SU-DHL-6 (cell line): Measurements from ENCODE around the gene CLDN7.
A peak's percentile ranks its signal among the peaks of the same experiment; 100 is the strongest.

Source experiments
- H2AFZ ChIP-seq: fragments of 200-600 bp; sonication (generic); 2 replicates; pipeline ENCODE4 v1.6.1; 2014; ENCODE audit warnings: low read depth, mild to moderate bottlenecking, moderate library complexity, mixed read lengths, antibody characterized with exemption, low read length; ENCODE audit not compliant: severe bottlenecking
- H3F3A ChIP-seq: fragments of 200-600 bp; shearing (Covaris generic); 2 replicates; pipeline ENCODE4 v1.6.0; 2016; ENCODE audit warnings: antibody characterized with exemption, mild to moderate bottlenecking; ENCODE audit not compliant: insufficient read depth
- H3K27ac ChIP-seq: fragments of 200-600 bp; sonication (generic); 2 replicates; pipeline ENCODE4 v1.5.1; 2016; ENCODE audit warnings: low read depth, mild to moderate bottlenecking, low read length, moderate library complexity, mixed read lengths
- H3K27me3 ChIP-seq: fragments of 200-600 bp; sonication (generic), shearing (Covaris generic); 2 replicates; pipeline ENCODE4 v1.6.0; 2014; ENCODE audit warnings: mild to moderate bottlenecking, low read length
- H3K36me3 ChIP-seq: fragments of 200-600 bp; sonication (generic); 2 replicates; pipeline ENCODE4 v1.6.1; 2014; ENCODE audit warnings: mild to moderate bottlenecking, low read length, mixed read lengths
- H3K4me2 ChIP-seq: fragments of 300-600, 200-600 bp; shearing (Covaris generic), sonication (generic); 2 replicates; pipeline ENCODE4 v1.6.0; 2014; ENCODE audit warnings: low read length, low read depth, mild to moderate bottlenecking; ENCODE audit not compliant: poor library complexity, severe bottlenecking
- H3K4me3 ChIP-seq: fragments of 200-600 bp; sonication (generic); 2 replicates; pipeline ENCODE4 v1.5.1; 2014; ENCODE audit warnings: antibody characterized with exemption, low read length, mild to moderate bottlenecking, mixed read lengths; ENCODE audit not compliant: insufficient read depth, poor library complexity, severe bottlenecking
- H3K79me2 ChIP-seq: fragments of 200-600 bp; sonication (generic); 2 replicates; pipeline ENCODE4 v1.6.1; 2014; ENCODE audit warnings: mild to moderate bottlenecking, low read length, moderate library complexity; ENCODE audit not compliant: insufficient read depth
- H3K9ac ChIP-seq: fragments of 200-600 bp; sonication (generic); 2 replicates; pipeline ENCODE4 v1.7.0; 2014; ENCODE audit warnings: mild to moderate bottlenecking, low read length
- H3K9me2 ChIP-seq: fragments of 200-600 bp; sonication (generic); replicated peaks from 2 replicates; pipeline ENCODE4 v1.6.1; 2014; ENCODE audit warnings: low read length; ENCODE audit not compliant: insufficient read depth
- H3K9me3 ChIP-seq: fragments of 200-600 bp; sonication (generic); 2 replicates; pipeline ENCODE4 v1.6.1; 2014; ENCODE audit warnings: low read length, mixed read lengths; ENCODE audit not compliant: insufficient read depth
- H4K20me1 ChIP-seq: fragments of 200-600 bp; sonication (generic); 2 replicates; pipeline ENCODE4 v1.6.1; 2014; ENCODE audit warnings: low read depth, mild to moderate bottlenecking, antibody characterized with exemption, low read length, moderate library complexity, mixed read lengths
- EZH2phosphoT487 ChIP-seq: fragments of 200-600 bp; sonication (generic), shearing (Covaris generic); conservative IDR thresholded peaks from 2 replicates; pipeline ENCODE4 v1.6.1; 2018; ENCODE audit warnings: mild to moderate bottlenecking, antibody characterized with exemption, low read length, moderate library complexity, mixed read lengths
- TF ChIP-seq, protein P1 (sequence below): fragments of 200-600 bp; sonication (generic); IDR thresholded peaks from one replicate; pipeline ENCODE4 v1.5.1; 2017; ENCODE audit warnings: antibody characterized with exemption, mild to moderate bottlenecking, low read length, moderate library complexity; ENCODE audit not compliant: insufficient read depth, poor library complexity, severe bottlenecking

The CLDN7 gene

DNA sequence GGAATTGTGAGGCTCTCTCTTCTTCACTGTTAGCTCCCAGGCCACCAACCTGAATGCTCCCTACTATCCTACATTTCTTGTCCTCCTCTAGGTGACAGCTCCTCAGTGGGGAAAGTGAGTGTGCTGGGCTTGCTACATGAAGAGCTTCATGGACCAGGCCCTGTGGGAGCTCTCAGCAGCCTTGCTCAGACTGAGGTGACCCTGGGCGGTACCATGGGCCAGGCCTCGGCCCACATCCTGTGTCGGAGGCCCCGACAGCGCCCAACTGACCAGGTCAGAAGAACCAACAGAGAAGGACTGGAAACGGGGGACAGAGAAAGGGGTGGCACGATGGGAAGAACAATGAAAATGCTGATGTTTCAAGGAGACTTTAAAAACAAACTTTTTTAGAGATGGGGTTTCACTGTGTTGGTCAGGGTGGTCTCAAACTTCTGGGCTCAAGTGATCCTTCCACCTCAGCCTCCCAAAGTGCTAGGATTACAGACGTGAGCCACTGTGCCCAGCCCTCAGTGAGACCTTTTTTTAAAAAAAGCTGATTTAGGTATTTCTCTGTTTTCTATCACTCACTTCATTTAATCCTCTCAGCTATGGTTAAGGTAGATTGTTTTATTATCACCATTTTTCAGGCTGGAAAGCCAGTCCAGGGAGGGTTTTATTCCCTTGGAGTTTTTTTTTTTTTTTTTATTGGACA lies 5.4 kb downstream of the CLDN7 start:
- no peaks in the 10 kb centered on the region for H4K20me1 ChIP-seq
- no peak overlapping the region for H3K27ac ChIP-seq
- H2AFZ ChIP-seq: no peak overlapping the region
- H3K9me3 ChIP-seq: no peaks in the 10 kb centered on the region
- 0 out of 2 replicates have a peak, but pooled peaks cover 3% of the 10 kb centered on the region for H3F3A ChIP-seq
- H3K9ac ChIP-seq: no peak overlapping the region
- no peak overlapping the region for H3K4me3 ChIP-seq
- no peak for TF ChIP-seq EZH2phosphoT487
- TF ChIP-seq, protein P1, sequence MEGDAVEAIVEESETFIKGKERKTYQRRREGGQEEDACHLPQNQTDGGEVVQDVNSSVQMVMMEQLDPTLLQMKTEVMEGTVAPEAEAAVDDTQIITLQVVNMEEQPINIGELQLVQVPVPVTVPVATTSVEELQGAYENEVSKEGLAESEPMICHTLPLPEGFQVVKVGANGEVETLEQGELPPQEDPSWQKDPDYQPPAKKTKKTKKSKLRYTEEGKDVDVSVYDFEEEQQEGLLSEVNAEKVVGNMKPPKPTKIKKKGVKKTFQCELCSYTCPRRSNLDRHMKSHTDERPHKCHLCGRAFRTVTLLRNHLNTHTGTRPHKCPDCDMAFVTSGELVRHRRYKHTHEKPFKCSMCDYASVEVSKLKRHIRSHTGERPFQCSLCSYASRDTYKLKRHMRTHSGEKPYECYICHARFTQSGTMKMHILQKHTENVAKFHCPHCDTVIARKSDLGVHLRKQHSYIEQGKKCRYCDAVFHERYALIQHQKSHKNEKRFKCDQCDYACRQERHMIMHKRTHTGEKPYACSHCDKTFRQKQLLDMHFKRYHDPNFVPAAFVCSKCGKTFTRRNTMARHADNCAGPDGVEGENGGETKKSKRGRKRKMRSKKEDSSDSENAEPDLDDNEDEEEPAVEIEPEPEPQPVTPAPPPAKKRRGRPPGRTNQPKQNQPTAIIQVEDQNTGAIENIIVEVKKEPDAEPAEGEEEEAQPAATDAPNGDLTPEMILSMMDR: no peak
- H3K4me2 ChIP-seq: no peak overlapping the region
- H3K9me2 ChIP-seq: no peaks in the 10 kb centered on the region
- peaks cover 12% of the 10 kb centered on the region for H3K79me2 ChIP-seq
- H3K36me3 ChIP-seq: peaks cover 8% of the 10 kb centered on the region; the same call in 1 of the 2 replicates
- H3K27me3 ChIP-seq: no peaks in the 10 kb centered on the region

DNA sequence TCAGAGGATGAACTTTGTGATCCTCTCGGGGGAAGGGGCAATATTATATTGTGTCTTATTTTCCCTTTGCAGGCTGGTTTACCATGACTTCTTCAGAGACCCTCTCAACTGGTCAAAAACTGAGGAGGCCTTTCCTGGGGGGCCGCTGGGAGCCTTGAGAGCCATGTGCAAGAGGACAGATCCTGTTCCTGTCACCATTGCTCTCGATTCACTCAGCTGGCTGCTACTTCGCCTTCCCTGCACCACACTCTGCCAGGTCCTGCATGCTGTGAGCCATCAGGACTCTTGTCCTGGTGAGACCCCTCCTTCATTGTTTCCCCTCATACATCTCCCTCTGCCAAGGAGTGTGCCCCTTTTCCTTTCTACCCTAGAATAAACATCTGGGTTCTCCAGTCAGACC lies 7.8 kb downstream of the CLDN7 start:
- peaks cover 31% of the 10 kb centered on the region for H3K79me2 ChIP-seq
- no peaks in the 10 kb centered on the region for H3K9me2 ChIP-seq
- no peak overlapping the region for H3K4me2 ChIP-seq
- no peak overlapping the region for H2AFZ ChIP-seq
- no peak for TF ChIP-seq EZH2phosphoT487
- TF ChIP-seq, protein P1: no peak
- no peaks in the 10 kb centered on the region for H3K27me3 ChIP-seq
- H3K27ac ChIP-seq: no peak overlapping the region
- no peaks in the 10 kb centered on the region for H4K20me1 ChIP-seq
- H3K9ac ChIP-seq: no peak overlapping the region
- H3K4me3 ChIP-seq: no peak overlapping the region
- no peaks in the 10 kb centered on the region for H3K9me3 ChIP-seq
- H3K36me3 ChIP-seq: peaks cover 8% of the 10 kb centered on the region; the same call in 1 of the 2 replicates
- H3F3A ChIP-seq: 0 out of 2 replicates have a peak, but pooled peaks cover 3% of the 10 kb centered on the region

DNA sequence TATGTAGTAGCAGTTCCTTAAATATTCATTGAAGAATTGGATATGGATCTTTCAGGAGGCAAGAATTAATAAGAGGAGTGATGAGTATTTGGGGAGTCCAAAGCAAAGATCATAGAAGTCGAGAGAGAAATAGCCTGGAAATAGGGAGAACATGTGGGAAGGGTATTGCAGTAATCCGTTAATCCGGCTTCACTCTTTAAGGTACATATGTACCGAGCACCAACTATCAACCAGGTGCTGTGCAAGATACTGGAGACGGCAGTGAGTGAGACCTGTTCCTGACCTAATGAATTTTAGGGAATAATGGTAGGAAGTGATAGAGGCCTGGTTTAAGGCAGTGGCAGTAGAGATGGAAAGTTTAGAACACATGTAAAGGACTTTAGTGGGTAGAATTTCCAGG lies 9.2 kb downstream of the CLDN7 start:
- Histone ChIP-seq H3K9me3 (no peaks in the 10 kb centered on the region), H4K20me1 (no peaks in the 10 kb centered on the region), H3K27me3 (no peaks in the 10 kb centered on the region), H3K4me2 (peak overlapping the region; percentile 84), H3K36me3 (peaks cover 6% of the 10 kb centered on the region; the same call in 1 of the 2 replicates), H3K9ac (peak overlapping the region; percentile 99), H3K27ac (peak overlapping the region; percentile 81; the same call in 1 of the 2 replicates), H3K4me3 (peak overlapping the region; percentile 74), H3K9me2 (no peaks in the 10 kb centered on the region), H3K79me2 (peaks cover 45% of the 10 kb centered on the region), H2AFZ (peak overlapping the region; percentile 57), H3F3A (0 out of 2 replicates have a peak, but pooled peaks cover 3% of the 10 kb centered on the region)
- TF ChIP-seq, protein P1: no peak
- no peak for TF ChIP-seq EZH2phosphoT487
